Neutrophil (primary cell): ENCODE measurements around the gene PCSK6.

Source experiments
- H3K27ac ChIP-seq: fragments of 200-600 bp; sonication (generic); 2 replicates; pipeline ENCODE4 v1.5.1; 2016; ENCODE audit warnings: mild to moderate bottlenecking, moderate library complexity
- H3K27me3 ChIP-seq: fragments of 200-600 bp; sonication (generic); 2 replicates; pipeline ENCODE4 v1.6.0; 2016; ENCODE audit warnings: mild to moderate bottlenecking
- H3K36me3 ChIP-seq: fragments of 200-600 bp; sonication (generic); 2 replicates; pipeline ENCODE4 v1.5.1; 2017
- H3K4me1 ChIP-seq, 2 experiments: fragments of 200-600 bp in 1 of 2; sonication (generic) in 1 of 2; 1 replicate in 1 of 2; 2 replicates in 1 of 2; pipeline versions ENCODE4 v1.5.1 to v1.6.1; 2013 to 2016; ENCODE audit warnings: low read depth in 1 of 2, low read length in 1 of 2, mild to moderate bottlenecking in 1 of 2, moderate library complexity in 1 of 2; ENCODE audit not compliant: control insufficient read depth in 1 of 2, insufficient read depth in 1 of 2
- H3K4me3 ChIP-seq, 2 experiments: fragments of 200-600 bp in 1 of 2; sonication (generic) in 1 of 2; 1 replicate in 1 of 2; 2 replicates in 1 of 2; pipeline ENCODE4 v1.5.1; 2013 to 2016; ENCODE audit warnings: low read depth in 1 of 2, low read length in 1 of 2, mild to moderate bottlenecking in 1 of 2, moderate library complexity in 1 of 2
- H3K9me3 ChIP-seq: fragments of 200-600 bp; sonication (generic); 2 replicates; pipeline ENCODE4 v1.5.1; 2016
- CTCF ChIP-seq: fragments of 200-600 bp; sonication (generic); IDR thresholded peaks from 2 replicates; pipeline ENCODE4 v1.5.1; 2016; ENCODE audit warnings: antibody characterized with exemption

Gene PCSK6

GRCh38 chr15:101328001-101328400 is 161.5 kb downstream of the PCSK6 start:
- H3K36me3 ChIP-seq: no peaks in the 10 kb centered on the region
- peaks cover 78% of the 10 kb centered on the region for H3K27me3 ChIP-seq
- H3K4me1 ChIP-seq: no peaks in the 10 kb centered on the region
- no peak overlapping the region for H3K27ac ChIP-seq
- no peak for TF ChIP-seq CTCF
- H3K9me3 ChIP-seq: no peaks in the 10 kb centered on the region
- no peak overlapping the region for H3K4me3 ChIP-seq

- peaks cover 86% of the 10 kb centered on the region for H3K27me3 ChIP-seq
- no peak overlapping the region for H3K4me3 ChIP-seq
- H3K27ac ChIP-seq: no peak overlapping the region
- no peaks in the 10 kb centered on the region for H3K9me3 ChIP-seq
- H3K36me3 ChIP-seq: no peaks in the 10 kb centered on the region
- no peak for TF ChIP-seq CTCF
- no peaks in the 10 kb centered on the region for H3K4me1 ChIP-seq
Observed at GRCh38 chr15:101327147-101327740, 162.3 kb downstream of the PCSK6 start.

GRCh38 chr15:101326462-101327146 is 162.9 kb downstream of the PCSK6 start:
- no peaks in the 10 kb centered on the region for H3K4me1 ChIP-seq
- H3K27ac ChIP-seq: no peak overlapping the region
- TF ChIP-seq CTCF: no peak
- no peaks in the 10 kb centered on the region for H3K9me3 ChIP-seq
- H3K4me3 ChIP-seq: no peak overlapping the region
- H3K27me3 ChIP-seq: peaks cover 92% of the 10 kb centered on the region
- no peaks in the 10 kb centered on the region for H3K36me3 ChIP-seq

GRCh38 chr15:101326026-101326315 is 163.5 kb downstream of the PCSK6 start:
- peaks cover 92% of the 10 kb centered on the region for H3K27me3 ChIP-seq
- no peaks in the 10 kb centered on the region for H3K9me3 ChIP-seq
- no peak for TF ChIP-seq CTCF
- H3K36me3 ChIP-seq: no peaks in the 10 kb centered on the region
- H3K27ac ChIP-seq: no peak overlapping the region
- peaks cover under 1 to 1% of the 10 kb centered on the region in 2 experiments for H3K4me1 ChIP-seq
- H3K4me3 ChIP-seq: no peak overlapping the region

GRCh38 chr15:101325263-101326025 is 164.1 kb downstream of the PCSK6 start:
- H3K4me3 ChIP-seq: no peak overlapping the region
- no peak overlapping the region for H3K27ac ChIP-seq
- H3K9me3 ChIP-seq: no peaks in the 10 kb centered on the region
- H3K4me1 ChIP-seq: peaks cover 6 to 7% of the 10 kb centered on the region in 2 experiments
- no peak for TF ChIP-seq CTCF
- no peaks in the 10 kb centered on the region for H3K36me3 ChIP-seq
- H3K27me3 ChIP-seq: peaks cover 94% of the 10 kb centered on the region
